HL-60/S4 treated with retinoic acid at 250 ng/mL for 4 days and 3 days (cell line): Measurements from ENCODE around the gene CAGE1.
"Not testable (repeated sequence)": the region's sequence is repeated elsewhere in the genome, so short reads cannot be mapped to it uniquely, and the experiment has no call there.

ENCODE experiments used
- in situ Hi-C: fragments of 300-500 bp; cut with MboI; formaldehyde crosslinking; loops from 2 replicates; pipeline ENCODE4 v1.7.0; 2022; ENCODE audit warnings: low sequenced_read_pairs

Gene CAGE1

DNA sequence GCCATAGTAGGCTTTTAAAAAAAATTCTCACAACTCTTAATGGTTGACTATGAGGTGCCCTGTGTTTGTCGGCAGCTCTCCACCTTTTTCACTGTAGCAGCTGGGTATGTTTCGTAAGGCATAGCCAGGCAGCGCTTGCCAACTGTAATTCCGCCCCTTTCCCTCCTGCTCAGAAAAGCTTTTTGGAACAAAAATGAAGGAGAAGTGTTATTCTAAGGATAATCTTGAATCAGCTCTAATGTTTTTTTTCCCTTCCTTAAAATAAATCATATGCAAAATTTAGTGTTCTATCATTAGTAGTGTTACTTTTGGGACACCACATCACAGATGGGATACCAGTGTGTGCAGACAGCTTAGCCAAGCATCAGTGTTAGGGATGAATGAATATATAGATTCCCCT is 21.3 kb upstream of the CAGE1 start:
- in situ Hi-C loops: no loop called here

DNA sequence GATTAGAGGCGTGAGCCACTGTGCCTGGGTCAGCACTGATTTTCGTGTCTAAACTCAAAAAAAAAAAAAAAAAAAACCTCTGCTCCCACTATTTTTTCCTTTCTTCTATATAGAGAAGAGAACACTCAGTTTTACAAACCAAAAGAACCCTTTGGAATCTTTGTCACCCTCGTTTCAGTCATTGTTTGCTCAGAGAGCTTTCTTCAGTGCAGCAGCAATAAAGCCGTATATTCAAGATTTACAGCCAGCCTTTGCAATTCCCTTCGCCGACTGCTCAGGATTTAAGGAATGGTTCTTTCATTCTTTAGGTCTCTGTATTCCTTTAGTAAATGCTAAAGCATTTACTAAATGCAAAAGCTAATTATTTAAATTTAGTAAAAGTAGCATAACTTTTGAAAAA is 20.2 kb upstream of the CAGE1 start:
- in situ Hi-C loops: no loop called here

DNA sequence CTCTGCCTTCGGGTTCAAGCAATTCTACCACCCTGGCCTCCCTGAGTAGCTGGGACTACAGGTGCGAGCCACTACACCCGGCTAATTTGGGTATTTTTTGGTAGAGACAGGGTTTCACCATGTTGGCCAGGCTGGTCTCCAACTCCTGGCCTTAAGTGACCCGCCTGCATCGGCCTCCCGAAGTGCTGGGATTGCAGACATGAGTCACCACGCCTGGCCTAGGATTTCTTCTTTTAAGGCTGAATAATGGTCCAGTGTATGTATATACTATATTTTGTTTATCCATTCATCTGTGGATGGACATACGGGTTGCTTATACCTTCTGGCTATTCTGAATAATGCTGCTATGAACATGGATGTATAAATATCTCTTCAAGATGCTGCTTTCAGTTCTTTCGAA is 17.2 kb upstream of the CAGE1 start:
- in situ Hi-C loops: no loop called here

DNA sequence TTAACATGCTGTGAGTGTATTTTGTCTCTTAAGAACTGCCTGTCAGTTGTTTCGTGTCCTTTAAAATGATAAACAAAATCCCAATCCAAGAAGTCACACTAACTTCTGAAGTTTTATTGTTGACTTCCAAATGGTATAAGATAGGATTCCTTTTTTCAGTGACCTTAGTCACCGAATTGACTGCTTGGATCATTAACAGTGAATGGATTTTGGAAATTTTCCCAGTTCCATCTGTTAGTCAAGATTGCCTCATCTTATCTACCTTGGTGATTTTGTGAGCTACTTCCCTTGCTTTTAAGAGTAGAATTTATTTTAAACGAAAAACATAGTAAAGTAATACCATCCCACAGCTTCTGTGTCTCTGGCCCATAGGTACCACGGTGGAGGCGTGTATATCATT is 15.0 kb upstream of the CAGE1 start:
- in situ Hi-C loops: no loop called here

DNA sequence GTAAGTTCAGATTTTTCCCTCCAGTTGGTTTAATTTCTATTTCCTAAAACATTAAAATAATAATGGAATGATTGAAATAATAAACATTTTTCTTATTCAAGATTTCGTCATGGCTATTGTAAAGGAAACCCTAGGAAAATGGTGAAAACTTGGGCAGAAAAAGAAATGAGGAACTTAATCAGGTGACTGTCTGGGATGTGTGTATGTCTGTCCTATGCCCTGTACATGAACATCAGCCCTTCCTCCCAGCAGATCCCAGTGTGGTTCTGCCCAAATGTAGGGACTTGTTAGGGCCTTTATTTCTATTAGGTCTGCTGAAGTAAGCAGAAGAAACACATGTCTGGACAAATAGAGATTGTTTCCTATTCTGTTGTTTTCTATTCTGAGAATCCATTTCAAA is 13.2 kb upstream of the CAGE1 start:
- in situ Hi-C loops: no loop called here

DNA sequence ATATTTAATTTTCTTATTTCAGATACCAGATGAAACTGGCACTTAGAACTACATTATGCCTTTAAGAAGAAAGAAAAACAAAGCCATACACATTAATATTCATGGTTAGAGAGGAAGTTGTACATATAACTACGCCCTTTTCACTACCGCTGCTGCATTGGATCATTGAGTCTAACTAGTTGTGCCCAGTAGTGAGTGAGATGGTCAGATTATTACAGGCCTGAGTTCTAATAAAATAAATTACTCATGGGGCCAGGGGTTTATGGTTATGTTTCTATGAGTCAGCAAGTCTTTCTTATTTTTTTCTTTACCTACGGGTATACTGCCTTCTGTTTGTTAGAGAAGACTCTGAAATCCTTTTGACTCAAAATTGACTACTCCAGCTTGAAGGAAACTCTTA is 11.5 kb upstream of the CAGE1 start:
- in situ Hi-C loops: no loop called here

DNA sequence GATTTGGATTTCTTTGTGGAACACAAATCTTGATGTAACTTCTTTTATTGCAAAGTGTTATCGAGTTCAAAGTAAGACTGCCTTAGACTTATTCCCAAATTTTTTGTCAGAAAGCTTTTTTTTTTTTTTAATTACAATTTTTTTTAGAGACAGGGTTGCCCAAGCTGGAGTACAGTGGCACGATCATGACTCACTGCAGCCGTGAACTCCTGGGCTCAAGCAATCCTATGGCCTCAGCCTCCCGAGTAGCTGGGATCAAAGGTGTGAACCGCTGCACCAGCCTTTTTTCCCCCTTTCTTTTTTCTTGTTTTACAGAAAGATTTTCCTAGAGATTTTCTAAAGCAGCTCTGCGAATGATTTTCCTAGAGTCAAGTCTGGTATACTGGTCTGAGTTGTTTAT is 2.9 kb upstream of the CAGE1 start:
- in situ Hi-C loops: no loop called here

DNA sequence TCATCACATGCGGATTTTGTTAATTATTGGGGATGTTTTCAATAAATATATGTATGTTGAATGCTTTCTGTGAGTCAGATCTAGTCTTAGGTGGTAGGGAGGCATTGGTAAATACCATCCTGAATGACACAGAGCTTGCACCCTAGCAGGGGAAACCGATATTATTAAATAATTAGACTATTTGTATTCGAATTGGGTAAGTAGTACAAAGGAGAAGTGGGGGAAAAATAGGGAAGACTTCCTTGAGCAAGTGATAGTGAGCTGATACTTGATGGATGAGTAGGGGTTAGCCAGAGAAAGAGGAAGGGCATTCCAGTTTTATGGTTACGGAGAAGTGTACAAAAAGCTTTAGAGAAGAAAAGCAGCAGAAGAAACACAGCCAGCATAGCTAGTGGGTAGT is 1.6 kb upstream of the CAGE1 start:
- in situ Hi-C loops: no loop called here

DNA sequence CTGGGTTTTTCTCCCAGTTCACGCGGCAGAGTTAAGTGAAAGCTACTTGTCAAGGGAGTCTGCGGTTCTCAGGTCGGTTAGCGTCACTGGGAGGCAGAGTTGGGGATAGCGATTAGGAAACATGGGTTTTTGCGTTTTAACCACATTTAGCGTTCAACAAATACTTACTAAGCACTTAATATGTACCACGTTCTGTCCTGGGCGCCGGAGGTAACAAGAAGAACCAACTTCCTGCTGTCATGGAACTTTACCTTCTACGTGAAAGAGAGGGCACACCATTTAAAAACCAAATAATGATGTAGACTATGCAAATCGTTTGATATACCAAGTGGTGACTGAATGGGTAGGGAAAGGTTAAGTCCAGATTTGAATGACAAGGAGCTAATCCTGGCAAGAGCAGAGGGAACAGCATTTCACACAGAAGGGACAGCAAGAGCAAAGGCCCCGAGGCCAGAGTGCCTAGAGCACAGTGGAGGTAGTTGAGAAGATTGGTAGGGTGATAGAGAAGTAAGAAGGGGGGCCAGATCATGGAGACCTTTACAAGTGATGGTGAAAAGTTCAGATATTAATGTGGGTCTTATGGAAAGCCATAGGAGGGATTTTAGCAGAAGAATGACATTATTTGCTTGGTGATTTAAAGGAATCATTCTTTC is 810 bp upstream of the CAGE1 start:
- in situ Hi-C loops: no loop called here

DNA sequence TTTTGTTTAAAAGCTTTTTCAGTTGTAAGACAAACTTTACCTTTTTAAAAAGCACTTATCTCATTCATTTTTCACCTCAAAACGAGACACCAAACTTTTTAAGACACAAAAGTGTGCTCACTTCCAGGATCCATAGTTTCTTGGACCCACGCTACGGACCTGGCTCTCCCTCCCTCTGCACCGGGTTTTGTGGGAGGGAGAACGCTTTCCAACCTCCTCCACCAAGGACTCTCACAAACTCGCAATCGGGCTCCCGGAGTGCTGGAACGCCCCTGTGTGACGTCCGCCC is 436 bp downstream of the CAGE1 start:
- in situ Hi-C loops: no loop called here

DNA sequence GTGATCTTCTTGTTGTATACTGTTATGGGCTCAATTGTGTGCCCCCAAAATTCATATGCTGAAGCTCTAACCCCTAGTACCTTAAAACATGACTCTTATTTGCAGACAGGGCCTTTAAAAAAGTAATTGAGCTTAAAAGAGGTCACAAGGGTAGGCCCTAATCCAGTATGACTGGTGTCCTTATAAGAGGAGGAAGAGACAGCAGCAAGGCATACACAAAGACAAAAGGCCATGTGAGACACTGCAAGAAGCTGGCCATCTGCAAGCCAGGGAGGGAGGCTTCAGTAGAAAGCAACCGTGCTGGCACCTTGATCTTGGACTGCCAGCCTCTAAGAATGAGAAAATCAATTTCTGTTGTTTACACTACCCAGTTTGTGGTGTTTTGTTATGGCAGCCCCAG is 8.4 kb downstream of the CAGE1 start:
- in situ Hi-C loops: no loop called here

DNA sequence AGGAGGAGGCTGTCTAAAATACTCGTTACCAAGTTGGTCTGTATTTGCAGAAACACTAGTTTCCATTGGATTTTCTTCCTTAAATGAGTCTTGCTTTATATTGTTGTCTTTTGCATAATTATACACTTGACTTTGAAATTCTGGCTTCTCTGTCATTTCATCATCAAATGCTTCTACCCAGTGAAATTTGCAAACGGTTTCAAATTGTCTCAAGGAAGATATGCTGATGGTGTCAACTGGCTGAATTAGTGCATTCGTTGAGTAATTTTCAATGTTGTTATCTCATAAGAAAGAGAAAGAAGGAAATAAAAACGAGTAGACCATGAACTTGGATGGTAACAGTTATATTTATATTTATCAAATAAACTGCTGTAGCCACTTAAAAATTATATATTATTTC is 10.8 kb downstream of the CAGE1 start:
- in situ Hi-C loops: no loop called here

DNA sequence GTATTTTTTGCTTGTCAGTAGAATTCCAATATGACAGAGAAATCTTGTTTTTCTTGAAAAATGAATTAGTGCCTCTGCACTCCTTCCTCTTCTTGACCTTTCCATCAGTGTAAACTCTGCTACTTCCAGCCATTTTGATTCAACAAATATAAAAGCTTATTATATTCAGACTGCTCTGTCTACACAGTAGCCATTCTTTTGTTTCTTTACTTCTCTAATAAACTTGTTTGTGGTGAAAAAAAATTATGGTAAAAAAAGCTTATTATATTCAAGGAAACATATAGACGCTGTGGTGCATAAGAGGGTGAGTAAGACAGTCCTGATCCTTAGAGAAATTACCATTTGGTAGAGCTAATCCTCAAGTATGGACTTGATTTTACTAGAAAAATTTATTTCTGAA is 11.6 kb downstream of the CAGE1 start:
- in situ Hi-C loops: no loop called here

DNA sequence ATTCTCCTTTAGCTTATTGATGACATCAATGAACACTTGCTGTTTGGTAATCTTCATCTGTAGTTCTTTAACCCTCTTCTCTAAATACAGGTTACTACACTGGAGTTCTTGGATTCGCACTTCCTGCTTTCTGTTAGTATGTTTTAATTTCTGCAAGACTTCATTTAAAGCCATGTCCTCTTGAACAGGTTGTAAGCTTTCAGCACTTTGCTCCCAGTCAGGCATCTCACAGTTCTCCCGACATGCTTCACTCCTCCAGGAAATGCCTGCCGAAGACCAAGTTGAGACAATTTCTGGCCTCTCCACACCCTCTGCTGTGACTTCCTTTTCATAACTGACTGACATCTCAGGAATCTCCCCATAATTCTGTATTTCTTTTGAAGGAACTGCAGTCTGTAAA is 15.8 kb downstream of the CAGE1 start:
- in situ Hi-C loops: no loop called here

DNA sequence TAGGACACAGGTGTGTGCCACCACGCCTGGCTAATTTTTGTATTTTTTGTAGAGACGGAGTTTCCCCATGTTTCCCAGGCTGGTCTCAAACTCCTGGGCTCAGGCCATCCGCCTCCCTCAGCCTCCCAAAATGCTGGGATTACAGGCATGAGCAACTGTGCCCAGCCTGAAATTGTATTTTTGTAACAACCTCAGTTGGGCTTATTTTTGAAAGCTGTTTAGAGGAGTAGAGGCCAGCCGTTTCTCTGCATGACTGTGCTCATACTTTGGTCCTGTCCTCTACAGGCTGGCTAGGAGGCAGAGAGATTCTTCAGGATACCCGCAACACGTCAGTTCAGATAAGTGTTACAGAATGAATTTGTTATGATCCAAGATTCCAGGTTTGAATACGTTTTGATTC is 22.1 kb downstream of the CAGE1 start:
- in situ Hi-C loops: no loop called here

DNA sequence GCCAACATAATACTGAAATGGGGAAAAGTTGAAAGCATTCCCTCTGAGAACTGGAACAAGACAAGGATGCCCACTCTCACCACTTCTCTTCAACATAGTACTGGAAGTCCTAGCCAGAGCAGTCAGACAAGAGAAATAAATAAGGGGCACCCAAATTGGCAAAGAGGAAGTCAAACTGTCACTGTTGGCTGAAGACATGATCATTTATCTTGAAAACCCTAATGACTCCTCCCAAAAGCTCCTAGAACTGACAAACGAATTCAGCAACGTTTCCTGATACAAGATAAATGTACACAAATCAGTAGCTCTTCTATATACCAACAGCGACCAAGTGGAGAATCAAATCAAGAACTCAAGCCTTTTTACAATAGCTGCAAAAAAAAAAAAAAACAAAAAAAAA is 37.6 kb downstream of the CAGE1 start:
- in situ Hi-C loops: not testable (repeated sequence)

DNA sequence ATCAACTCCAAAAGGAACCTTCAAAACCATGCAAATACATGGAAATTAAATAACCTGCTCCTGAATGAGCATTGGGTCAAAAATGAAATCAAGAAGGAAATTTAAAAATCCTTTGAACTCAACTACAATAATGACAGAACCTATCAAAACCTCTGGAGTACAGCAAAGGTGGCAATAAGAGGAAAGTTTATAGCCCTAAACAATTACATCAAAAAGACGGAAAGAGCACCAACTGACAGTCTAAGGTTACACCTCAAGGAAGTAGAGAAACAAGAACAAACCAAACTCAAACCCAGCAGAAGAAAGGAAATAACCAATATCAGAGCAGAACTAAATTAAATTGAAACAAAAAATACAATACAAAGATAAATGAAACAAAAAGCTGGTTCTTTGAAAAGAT is 39.0 kb downstream of the CAGE1 start:
- in situ Hi-C loops: not testable (repeated sequence)

DNA sequence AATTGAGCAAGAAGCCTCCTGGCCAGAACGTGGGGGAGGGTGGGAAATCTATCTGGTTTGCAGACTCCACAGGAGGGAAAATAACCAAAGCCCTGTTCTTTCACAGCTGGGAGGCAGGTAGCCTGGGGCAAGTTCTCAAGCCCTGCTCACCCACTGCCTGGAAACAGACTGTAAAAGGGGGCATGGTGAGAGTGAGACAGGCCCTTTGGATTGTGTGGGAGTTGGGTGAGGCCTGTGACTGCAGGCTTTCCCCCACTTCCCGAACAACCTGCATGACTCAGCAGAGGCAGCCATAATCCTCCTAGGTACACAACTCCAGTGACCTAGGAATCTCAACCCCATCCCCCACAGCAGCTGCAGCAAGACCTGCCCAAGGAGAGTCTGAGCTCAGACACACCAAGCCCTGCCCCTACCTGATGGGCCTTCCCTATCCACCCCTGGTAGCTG is 42.0 kb downstream of the CAGE1 start:
- in situ Hi-C loops: not testable (repeated sequence)

DNA sequence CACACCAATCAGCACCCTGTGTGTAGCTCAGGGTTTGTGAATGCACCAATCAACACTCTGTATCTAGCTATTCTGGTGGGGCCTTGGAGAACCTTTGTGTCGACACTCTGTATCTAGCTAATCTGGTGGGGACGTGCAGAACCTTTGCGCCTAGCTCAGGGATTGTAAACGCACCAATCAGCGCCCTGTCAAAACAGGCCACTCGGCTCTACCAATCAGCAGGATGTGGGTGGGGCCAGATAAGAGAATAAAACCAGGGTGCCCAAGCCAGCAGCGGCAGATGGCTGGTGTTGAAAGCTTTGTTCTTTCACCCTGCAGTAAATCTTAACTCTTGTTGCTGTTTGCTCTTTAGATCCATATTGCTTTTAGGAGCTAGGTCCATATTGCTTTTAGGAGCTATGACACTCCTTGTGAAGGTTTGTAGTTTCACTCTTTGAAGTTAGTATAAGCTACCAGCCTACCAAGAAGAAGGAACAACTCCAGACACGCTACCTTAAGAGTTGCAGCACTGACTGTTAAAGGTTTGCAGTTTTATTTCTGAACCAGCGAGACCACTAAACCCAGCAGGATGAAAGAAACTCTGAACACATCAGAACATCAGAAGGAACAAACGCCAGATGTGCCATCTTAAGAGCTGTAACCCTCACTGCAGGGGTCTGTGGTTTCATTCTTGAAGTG is 44.6 kb downstream of the CAGE1 start:
- in situ Hi-C loops: not testable (repeated sequence)

DNA sequence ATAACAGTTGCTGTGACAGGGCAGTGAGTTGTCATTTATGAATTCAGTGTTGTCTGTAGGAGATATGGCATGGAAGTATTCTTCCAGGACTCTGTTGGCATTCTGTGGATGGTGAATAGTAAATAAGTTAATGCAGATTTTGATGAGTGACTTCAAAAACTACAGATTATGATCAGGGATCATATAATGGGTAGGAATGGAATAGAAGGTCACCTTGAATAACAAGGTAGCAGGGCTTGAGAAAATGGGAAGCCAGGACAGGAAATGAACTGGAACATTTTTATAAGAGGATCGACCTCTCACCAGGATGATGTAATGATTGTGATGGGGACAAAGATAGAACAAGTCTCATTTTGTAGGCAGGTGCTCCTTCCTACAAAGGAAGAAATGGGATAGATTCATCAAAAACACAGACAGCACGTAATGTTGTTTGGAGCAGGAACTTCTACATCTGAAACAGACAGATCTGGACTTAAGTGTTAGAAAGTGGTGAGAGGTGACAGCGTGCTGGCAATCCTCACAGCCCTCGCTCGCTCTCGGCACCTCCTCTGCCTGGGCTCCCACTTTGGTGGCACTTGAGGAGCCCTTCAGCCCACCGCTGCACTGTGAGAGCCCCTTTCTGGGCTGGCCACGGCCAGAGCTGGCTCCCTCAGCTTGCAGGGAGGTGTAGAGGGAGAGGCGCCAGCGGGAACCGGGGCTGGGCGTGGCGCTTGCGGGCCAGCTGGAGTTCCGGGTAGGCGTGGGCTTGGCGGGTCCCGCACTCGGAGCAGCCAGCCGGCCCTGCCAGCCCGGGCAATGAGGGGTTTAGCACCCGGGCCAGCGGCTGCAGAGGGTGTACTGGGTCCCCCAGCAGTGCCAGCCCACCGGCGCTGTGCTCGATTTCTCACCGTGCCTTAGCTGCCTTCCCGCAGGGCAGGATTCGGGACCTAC is 45.7 kb downstream of the CAGE1 start:
- in situ Hi-C loops: no loop called here

DNA sequence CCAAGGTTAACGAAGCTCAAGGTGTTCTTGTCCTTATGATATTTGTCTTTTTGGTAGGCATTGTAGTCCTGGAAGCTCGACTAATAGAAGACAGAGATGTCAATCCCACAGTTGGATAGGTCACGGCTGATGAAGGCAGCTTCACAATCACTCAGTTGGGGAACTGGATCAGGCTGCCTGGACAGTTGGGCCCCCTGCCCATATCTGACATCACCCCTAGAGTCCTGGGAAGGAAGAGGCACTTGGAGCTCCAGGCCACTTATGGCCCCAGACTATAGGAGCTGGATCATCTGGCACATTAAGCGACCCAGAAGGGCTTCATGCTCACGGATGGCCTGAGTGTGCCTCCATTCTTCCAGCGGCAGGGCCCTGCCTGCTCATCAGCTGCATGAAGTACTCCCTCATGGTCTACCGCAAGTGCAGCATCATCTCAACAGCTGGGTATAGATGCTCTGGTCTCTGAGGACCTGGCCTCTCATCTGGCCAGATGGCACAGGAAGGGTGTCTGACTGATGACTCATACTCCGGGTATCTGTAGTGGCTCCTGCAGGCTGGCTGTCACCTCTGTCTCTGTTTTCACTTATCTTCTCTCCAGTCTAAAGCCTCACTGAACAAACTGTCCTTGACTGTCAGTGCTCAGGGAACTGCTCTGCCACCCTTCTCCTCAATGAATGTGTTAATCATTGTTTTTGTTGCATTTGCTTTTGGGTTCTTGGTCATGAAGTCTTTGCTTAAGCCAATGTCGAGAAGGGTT is 47.4 kb downstream of the CAGE1 start:
- in situ Hi-C loops: no loop called here
